ENCODE measurements around the gene SERTAD1.

- TF ChIP-seq EP300 (IDR thresholded peaks at IDR 0.05; ENCODE audit: borderline replicate concordance in 1 of 2, low read depth in 1 of 2, low read length in 1 of 2) (no peak), MXI1 (IDR thresholded peaks at IDR 0.05; ENCODE audit: low read depth, low read length) (no peak), CHD2 (IDR thresholded peaks at IDR 0.05; ENCODE audit: low read length, partially characterized antibody) (no peak), CTCF (IDR thresholded peaks at IDR 0.05) (no peak), USF2 (IDR thresholded peaks at IDR 0.05; ENCODE audit: borderline replicate concordance, low read depth, low read length) (no peak), POLR2AphosphoS5 (IDR thresholded peaks at IDR 0.05; ENCODE audit: low read depth, low read length) (no peak)
These were observed 43.2 kb upstream of the SERTAD1 start for GRCh38 chr19:40469011-40469410.
